ENCODE measurements around the gene MCOLN2.

MCOLN2 gene

DNA sequence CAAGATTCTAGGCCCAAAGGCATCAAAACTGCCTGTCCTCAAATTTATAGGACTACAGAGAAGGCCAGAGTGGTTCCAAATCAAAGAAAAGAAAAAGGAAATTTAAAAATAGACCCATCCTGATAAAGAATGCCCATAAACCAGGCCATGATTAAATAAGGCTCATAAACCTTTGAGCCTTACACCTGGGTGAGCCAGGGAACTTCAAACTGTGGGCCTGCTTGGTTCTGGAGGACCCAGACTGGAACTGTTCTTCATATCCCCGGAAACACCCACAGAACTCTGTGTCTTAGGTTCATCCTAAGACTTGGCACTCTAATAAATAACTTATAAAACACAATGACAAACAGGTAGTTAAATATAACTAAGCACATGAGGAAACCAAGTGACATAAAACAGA lies 28.8 kb downstream of the MCOLN2 start:
- TF ChIP-seq OSR1 (CRISPR knock-in tag; IDR thresholded peaks at IDR 0.05) (no peak), TCF4 (CRISPR knock-in tag; IDR thresholded peaks at IDR 0.05; ENCODE audit: borderline replicate concordance) (no peak), ZC3H10 (CRISPR knock-in tag; IDR thresholded peaks at IDR 0.05) (no peak), ZFP3 (CRISPR knock-in tag; IDR thresholded peaks at IDR 0.05) (no peak), ZNF8 (CRISPR knock-in tag; IDR thresholded peaks at IDR 0.05) (no peak), ZFP30 (CRISPR knock-in tag; IDR thresholded peaks at IDR 0.05) (no peak)
- no peak for ATAC-seq

DNA sequence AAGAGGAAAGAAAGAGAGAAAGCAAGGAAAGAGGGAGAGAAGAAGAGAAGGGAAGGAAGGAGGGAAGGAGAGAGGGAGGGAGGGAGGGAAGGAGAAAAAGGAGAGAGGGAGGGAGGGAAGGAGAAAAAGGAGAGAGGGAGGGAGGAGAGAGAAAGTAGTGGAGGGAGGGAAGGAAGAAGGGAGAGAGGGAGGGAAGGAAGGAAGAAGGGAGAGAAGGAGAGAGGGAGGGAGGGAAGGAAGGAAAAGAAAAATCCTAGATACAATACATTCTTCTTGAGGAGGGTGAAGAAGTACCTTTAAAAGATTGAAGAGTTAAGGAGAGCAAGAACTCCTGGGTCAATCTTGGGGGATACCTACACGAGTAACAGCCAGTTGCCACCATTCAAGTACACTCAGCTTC lies 29.2 kb downstream of the MCOLN2 start:
- no peak for TF ChIP-seq GLIS3 (CRISPR knock-in tag; IDR thresholded peaks at IDR 0.05)
- ATAC-seq, result no peak

DNA sequence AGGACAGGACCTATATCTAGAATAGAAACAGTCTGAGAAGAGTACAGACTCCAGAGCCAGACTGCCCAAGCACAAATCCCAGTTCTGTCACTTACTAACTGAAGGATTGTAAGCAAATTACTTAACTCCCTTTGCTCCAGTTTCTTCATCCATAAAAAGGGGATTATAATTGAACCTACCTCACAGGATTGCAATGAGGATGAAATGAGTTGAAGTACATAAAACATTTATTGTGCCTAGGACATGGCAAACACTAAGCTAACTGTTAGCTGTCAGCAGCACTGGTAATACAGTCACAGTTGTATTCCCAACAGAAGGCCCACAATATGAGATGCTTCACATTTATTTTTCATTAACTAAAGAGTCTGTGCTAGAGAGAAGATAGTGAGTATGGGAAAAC lies 33.9 kb downstream of the MCOLN2 start:
- ATAC-seq, result no peak
- TF ChIP-seq SNAI2 (CRISPR knock-in tag; IDR thresholded peaks at IDR 0.05) (no peak), ZNF8 (CRISPR knock-in tag; IDR thresholded peaks at IDR 0.05) (no peak), OSR1 (CRISPR knock-in tag; IDR thresholded peaks at IDR 0.05) (no peak), ISL1 (CRISPR knock-in tag; IDR thresholded peaks at IDR 0.05) (no peak), TCF4 (CRISPR knock-in tag; IDR thresholded peaks at IDR 0.05; ENCODE audit: borderline replicate concordance) (no peak), CSDC2 (CRISPR knock-in tag; IDR thresholded peaks at IDR 0.05) (no peak), BACH2 (CRISPR knock-in tag; IDR thresholded peaks at IDR 0.05; ENCODE audit: borderline replicate concordance) (no peak), ZNF70 (CRISPR knock-in tag; IDR thresholded peaks at IDR 0.05) (no peak), TOX (CRISPR knock-in tag; IDR thresholded peaks at IDR 0.05; ENCODE audit: borderline replicate concordance) (no peak), PPARA (CRISPR knock-in tag; IDR thresholded peaks at IDR 0.05; ENCODE audit: borderline replicate concordance) (no peak), ZFP3 (CRISPR knock-in tag; IDR thresholded peaks at IDR 0.05) (no peak), ESRRG (CRISPR knock-in tag; IDR thresholded peaks at IDR 0.05) (no peak), ZC3H10 (CRISPR knock-in tag; IDR thresholded peaks at IDR 0.05) (no peak), ARNTL (CRISPR knock-in tag; IDR thresholded peaks at IDR 0.05; ENCODE audit: borderline replicate concordance, low read depth) (no peak)
- TF ChIP-seq, protein P1, sequence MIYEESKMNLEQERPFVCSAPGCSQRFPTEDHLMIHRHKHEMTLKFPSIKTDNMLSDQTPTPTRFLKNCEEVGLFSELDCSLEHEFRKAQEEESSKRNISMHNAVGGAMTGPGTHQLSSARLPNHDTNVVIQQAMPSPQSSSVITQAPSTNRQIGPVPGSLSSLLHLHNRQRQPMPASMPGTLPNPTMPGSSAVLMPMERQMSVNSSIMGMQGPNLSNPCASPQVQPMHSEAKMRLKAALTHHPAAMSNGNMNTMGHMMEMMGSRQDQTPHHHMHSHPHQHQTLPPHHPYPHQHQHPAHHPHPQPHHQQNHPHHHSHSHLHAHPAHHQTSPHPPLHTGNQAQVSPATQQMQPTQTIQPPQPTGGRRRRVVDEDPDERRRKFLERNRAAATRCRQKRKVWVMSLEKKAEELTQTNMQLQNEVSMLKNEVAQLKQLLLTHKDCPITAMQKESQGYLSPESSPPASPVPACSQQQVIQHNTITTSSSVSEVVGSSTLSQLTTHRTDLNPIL (CRISPR knock-in tag; IDR thresholded peaks at IDR 0.05; ENCODE audit: low read depth), result no peak
- TF ChIP-seq, protein P2, sequence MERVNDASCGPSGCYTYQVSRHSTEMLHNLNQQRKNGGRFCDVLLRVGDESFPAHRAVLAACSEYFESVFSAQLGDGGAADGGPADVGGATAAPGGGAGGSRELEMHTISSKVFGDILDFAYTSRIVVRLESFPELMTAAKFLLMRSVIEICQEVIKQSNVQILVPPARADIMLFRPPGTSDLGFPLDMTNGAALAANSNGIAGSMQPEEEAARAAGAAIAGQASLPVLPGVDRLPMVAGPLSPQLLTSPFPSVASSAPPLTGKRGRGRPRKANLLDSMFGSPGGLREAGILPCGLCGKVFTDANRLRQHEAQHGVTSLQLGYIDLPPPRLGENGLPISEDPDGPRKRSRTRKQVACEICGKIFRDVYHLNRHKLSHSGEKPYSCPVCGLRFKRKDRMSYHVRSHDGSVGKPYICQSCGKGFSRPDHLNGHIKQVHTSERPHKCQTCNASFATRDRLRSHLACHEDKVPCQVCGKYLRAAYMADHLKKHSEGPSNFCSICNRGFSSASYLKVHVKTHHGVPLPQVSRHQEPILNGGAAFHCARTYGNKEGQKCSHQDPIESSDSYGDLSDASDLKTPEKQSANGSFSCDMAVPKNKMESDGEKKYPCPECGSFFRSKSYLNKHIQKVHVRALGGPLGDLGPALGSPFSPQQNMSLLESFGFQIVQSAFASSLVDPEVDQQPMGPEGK (CRISPR knock-in tag; IDR thresholded peaks at IDR 0.05; ENCODE audit: borderline replicate concordance), result no peak
- TF ChIP-seq, protein P3, sequence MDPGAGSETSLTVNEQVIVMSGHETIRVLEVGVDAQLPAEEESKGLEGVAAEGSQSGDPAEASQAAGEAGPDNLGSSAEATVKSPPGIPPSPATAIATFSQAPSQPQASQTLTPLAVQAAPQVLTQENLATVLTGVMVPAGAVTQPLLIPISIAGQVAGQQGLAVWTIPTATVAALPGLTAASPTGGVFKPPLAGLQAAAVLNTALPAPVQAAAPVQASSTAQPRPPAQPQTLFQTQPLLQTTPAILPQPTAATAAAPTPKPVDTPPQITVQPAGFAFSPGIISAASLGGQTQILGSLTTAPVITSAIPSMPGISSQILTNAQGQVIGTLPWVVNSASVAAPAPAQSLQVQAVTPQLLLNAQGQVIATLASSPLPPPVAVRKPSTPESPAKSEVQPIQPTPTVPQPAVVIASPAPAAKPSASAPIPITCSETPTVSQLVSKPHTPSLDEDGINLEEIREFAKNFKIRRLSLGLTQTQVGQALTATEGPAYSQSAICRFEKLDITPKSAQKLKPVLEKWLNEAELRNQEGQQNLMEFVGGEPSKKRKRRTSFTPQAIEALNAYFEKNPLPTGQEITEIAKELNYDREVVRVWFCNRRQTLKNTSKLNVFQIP (CRISPR knock-in tag; IDR thresholded peaks at IDR 0.05; ENCODE audit: borderline replicate concordance, low read depth), result no peak
- TF ChIP-seq, protein P4, sequence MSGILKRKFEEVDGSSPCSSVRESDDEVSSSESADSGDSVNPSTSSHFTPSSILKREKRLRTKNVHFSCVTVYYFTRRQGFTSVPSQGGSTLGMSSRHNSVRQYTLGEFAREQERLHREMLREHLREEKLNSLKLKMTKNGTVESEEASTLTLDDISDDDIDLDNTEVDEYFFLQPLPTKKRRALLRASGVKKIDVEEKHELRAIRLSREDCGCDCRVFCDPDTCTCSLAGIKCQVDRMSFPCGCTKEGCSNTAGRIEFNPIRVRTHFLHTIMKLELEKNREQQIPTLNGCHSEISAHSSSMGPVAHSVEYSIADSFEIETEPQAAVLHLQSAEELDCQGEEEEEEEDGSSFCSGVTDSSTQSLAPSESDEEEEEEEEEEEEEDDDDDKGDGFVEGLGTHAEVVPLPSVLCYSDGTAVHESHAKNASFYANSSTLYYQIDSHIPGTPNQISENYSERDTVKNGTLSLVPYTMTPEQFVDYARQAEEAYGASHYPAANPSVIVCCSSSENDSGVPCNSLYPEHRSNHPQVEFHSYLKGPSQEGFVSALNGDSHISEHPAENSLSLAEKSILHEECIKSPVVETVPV (CRISPR knock-in tag; IDR thresholded peaks at IDR 0.05), result no peak

DNA sequence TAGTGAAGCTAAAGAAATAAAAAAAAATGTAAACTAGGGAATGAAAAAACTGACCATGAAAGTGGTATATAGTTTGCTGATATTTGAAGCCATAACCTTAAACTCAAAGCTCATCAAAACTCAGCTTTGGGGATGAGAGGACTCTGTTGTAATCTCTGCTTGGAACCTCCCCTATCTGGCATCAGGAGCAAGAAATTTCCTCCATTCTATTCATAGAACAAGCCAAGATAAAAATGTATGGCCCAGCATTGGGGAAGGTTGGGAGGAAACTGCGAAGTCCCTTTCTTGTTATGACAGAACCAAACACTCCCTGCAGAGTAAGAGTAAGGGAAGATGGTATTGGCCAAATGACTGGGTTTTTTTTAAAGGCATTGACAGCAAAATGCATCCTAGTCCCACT lies 35.6 kb downstream of the MCOLN2 start:
- ATAC-seq, result no peak
- TF ChIP-seq, protein P2 (CRISPR knock-in tag; IDR thresholded peaks at IDR 0.05; ENCODE audit: borderline replicate concordance), result no peak
- TF ChIP-seq, protein P1 (CRISPR knock-in tag; IDR thresholded peaks at IDR 0.05; ENCODE audit: low read depth), result no peak
- TF ChIP-seq ZC3H10 (CRISPR knock-in tag; IDR thresholded peaks at IDR 0.05), result no peak

Data from SK-N-SH treated with all-trans-retinoic acid at 6 μM for 48 hours (cell line).